Measurements from ENCODE around the gene APEH.

The APEH gene

DNA sequence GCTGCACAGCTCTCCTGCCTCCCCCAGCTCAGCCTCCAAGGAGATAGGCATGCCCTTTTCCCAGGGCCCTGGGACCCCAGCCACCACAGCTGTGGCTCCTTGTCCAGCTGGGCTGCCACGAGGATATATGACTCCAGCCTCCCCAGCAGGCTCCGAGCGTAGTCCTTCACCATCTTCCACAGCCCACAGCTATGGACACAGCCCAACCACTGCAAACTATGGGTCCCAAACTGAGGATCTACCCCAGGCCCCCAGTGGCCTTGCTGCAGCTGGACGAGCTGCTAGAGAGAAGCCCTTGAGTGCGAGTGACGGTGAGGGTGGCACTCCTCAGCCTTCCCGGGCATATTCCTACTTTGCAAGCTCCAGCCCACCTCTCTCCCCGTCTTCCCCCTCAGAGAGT lies 20.5 kb upstream of the APEH start:
- Histone ChIP-seq H3K27me3 (peaks cover 12% of the 10 kb centered on the region), H3K4me1 (ENCODE audit: control insufficient read depth in 1 of 2, insufficient read depth in 1 of 2, low read depth in 1 of 2, low read length in 1 of 2) (no peaks in the 10 kb centered on the region), H3K9me3 (no peaks in the 10 kb centered on the region), H3K4me3 (ENCODE audit: low read depth in 1 of 2, low read length in 1 of 2) (no peak overlapping the region), H3K36me3 (no peaks in the 10 kb centered on the region), H3K27ac (no peak overlapping the region)
- no peak for TF ChIP-seq CTCF (IDR thresholded peaks at IDR 0.05)

DNA sequence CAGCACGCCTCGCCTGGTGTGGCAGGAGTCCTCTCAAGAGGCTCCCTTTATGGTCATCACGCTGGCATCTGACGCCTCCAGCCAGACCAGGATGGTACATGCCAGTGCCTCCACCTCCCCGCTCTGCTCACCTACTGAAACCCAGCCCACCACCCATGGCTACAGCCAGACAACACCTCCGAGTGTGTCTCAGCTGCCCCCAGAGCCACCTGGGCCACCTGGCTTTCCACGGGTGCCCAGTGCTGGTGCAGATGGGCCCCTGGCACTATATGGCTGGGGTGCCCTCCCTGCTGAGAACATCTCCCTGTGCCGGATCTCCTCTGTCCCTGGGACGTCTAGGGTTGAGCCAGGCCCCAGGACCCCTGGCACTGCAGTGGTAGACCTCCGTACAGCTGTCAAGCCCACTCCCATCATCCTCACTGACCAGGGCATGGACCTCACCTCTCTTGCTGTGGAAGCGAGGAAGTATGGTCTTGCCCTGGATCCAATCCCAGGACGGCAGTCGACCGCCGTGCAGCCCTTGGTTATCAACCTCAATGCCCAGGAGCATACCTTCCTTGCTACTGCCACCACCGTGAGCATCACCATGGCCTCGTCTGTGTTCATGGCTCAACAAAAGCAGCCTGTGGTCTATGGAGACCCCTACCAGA lies 19.9 kb upstream of the APEH start:
- Histone ChIP-seq H3K36me3 (no peaks in the 10 kb centered on the region), H3K9me3 (no peaks in the 10 kb centered on the region), H3K4me3 (ENCODE audit: low read depth in 1 of 2, low read length in 1 of 2) (no peak overlapping the region), H3K27me3 (peaks cover 12% of the 10 kb centered on the region), H3K27ac (no peak overlapping the region), H3K4me1 (ENCODE audit: control insufficient read depth in 1 of 2, insufficient read depth in 1 of 2, low read depth in 1 of 2, low read length in 1 of 2) (no peaks in the 10 kb centered on the region)
- TF ChIP-seq CTCF (IDR thresholded peaks at IDR 0.05) = no peak

DNA sequence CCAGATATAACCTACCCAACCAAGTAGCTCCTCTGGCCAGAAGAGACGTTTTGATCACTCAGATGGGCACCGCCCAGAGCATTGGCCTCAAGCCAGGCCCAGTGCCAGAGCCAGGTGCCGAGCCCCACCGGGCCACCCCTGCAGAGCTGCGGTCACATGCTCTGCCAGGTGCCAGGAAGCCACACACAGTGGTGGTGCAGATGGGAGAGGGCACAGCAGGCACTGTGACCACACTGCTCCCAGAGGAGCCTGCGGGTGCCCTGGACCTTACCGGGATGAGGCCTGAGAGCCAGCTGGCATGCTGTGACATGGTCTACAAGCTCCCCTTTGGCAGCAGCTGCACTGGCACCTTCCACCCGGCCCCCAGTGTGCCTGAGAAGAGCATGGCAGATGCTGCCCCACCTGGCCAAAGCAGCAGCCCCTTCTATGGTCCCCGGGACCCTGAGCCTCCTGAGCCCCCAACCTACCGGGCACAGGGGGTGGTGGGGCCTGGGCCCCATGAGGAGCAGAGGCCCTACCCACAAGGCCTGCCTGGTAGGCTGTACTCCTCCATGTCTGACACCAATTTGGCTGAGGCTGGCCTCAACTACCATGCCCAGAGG lies 19.1 kb upstream of the APEH start:
- no peak overlapping the region for H3K4me3 ChIP-seq (ENCODE audit: low read depth in 1 of 2, low read length in 1 of 2)
- H3K4me1 ChIP-seq (ENCODE audit: control insufficient read depth in 1 of 2, insufficient read depth in 1 of 2, low read depth in 1 of 2, low read length in 1 of 2) = no peaks in the 10 kb centered on the region
- H3K27ac ChIP-seq = no peak overlapping the region
- no peaks in the 10 kb centered on the region for H3K9me3 ChIP-seq
- H3K36me3 ChIP-seq = no peaks in the 10 kb centered on the region
- TF ChIP-seq CTCF (IDR thresholded peaks at IDR 0.05) = no peak
- H3K27me3 ChIP-seq = peaks cover 12% of the 10 kb centered on the region

DNA sequence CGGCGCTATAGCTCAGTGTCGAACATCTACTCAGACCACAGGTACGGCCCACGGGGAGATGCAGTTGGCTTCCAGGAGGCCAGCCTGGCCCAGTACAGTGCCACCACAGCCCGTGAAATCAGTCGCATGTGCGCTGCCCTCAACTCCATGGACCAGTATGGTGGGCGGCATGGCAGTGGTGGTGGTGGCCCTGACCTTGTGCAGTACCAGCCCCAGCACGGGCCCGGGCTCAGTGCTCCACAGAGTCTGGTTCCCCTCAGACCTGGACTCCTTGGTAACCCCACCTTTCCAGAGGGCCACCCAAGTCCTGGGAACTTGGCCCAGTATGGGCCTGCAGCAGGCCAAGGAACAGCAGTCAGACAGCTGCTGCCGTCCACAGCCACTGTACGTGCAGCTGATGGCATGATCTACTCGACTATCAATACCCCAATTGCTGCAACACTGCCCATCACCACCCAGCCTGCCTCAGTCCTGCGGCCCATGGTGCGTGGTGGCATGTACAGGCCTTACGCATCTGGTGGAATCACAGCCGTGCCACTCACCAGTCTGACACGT lies 18.3 kb upstream of the APEH start:
- Histone ChIP-seq H3K4me1 (ENCODE audit: control insufficient read depth in 1 of 2, insufficient read depth in 1 of 2, low read depth in 1 of 2, low read length in 1 of 2) (no peaks in the 10 kb centered on the region), H3K36me3 (no peaks in the 10 kb centered on the region), H3K27ac (no peak overlapping the region), H3K27me3 (peaks cover 12% of the 10 kb centered on the region), H3K4me3 (ENCODE audit: low read depth in 1 of 2, low read length in 1 of 2) (no peak overlapping the region), H3K9me3 (no peaks in the 10 kb centered on the region)
- no peak for TF ChIP-seq CTCF (IDR thresholded peaks at IDR 0.05)

DNA sequence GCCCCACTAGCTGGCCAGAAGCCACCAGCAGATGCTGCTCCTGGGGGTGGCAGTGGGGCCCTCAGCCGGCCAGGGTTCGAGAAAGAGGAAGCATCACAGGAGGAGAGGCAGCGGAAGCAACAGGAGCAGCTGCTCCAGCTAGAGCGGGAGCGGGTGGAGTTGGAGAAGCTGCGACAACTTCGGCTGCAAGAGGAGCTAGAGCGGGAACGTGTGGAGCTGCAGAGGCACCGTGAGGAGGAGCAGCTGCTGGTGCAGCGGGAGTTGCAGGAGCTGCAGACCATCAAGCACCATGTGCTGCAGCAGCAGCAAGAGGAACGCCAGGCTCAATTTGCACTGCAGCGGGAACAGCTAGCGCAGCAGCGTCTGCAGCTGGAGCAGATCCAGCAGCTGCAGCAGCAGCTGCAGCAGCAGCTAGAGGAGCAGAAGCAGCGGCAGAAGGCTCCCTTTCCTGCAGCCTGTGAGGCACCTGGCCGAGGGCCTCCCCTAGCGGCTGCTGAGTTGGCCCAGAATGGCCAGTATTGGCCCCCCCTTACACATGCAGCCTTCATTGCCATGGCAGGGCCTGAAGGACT lies 17.5 kb upstream of the APEH start:
- TF ChIP-seq CTCF (IDR thresholded peaks at IDR 0.05) = no peak
- H3K27ac ChIP-seq = no peak overlapping the region
- no peaks in the 10 kb centered on the region for H3K4me1 ChIP-seq (ENCODE audit: control insufficient read depth in 1 of 2, insufficient read depth in 1 of 2, low read depth in 1 of 2, low read length in 1 of 2)
- H3K36me3 ChIP-seq = no peaks in the 10 kb centered on the region
- peaks cover 12% of the 10 kb centered on the region for H3K27me3 ChIP-seq
- no peaks in the 10 kb centered on the region for H3K9me3 ChIP-seq
- H3K4me3 ChIP-seq (ENCODE audit: low read depth in 1 of 2, low read length in 1 of 2) = no peak overlapping the region
